GM18499 (cell line): ENCODE results near the gene OR5K1.

ENCODE experiments used
- ATAC-seq: cut with Tn5 transposase; IDR thresholded peaks from one replicate; pipeline ENCODE4 v1.9.1; 2021; ENCODE audit warnings: moderate number of reproducible peaks; ENCODE audit not compliant: insufficient read depth, unreplicated experiment

Gene OR5K1

GRCh38 chr3:98513091-98513511 is 50.1 kb downstream of the OR5K1 start:
- ATAC-seq: no peak

- no peak for ATAC-seq
These were observed 50.7 kb downstream of the OR5K1 start for GRCh38 chr3:98513736-98514135.

GRCh38 chr3:98514948-98515347 is 51.9 kb downstream of the OR5K1 start:
- no peak for ATAC-seq

GRCh38 chr3:98518816-98519215 is 55.8 kb downstream of the OR5K1 start:
- no peak for ATAC-seq

GRCh38 chr3:98519351-98519750 is 56.4 kb downstream of the OR5K1 start:
- ATAC-seq: no peak

GRCh38 chr3:98521897-98522543 is 59.0 kb downstream of the OR5K1 start:
- peak; percentile 31 for ATAC-seq
